PFSK-1 (cell line): Measurements from ENCODE around the gene PSMB7.

Experiments used
- SIN3A ChIP-seq: IDR thresholded peaks from 2 replicates; pipeline ENCODE4 v1.6.1; 2012; ENCODE audit warnings: mild to moderate bottlenecking, low read length, moderate library complexity, borderline replicate concordance; ENCODE audit not compliant: insufficient read depth
- TF ChIP-seq, protein P1 (sequence below), 2 experiments: IDR thresholded peaks; 2 replicates each; pipeline versions ENCODE4 v1.6.1 to v1.8.0; 2011 to 2012; ENCODE audit warnings: low read depth in 2 of 2, low read length in 2 of 2, control low read depth in 1 of 2, inconsistent platforms in 1 of 2, mild to moderate bottlenecking in 1 of 2, moderate library complexity in 1 of 2; ENCODE audit not compliant: insufficient read depth in 1 of 2

DNA sequence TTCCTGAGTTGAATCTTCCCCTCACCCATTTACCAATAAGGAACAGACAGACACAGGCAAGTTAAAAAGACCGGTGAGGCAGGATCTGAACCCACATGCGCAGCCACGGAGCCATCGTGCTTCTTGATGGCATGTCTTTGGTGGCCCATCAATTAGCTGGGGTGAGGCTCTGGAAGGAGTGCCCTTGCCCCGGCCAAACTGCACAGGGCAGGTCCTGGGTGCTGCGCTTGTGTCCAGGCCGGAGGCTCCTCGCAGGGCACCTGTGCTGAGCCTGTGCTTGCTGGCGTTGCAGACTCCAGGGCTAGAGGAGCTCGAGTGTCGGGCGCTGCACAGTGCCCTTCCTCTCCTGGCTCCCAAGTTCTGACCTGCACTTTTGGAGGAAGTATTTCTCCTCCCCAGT is 66.4 kb downstream of the PSMB7 start:
- TF ChIP-seq, protein P1, sequence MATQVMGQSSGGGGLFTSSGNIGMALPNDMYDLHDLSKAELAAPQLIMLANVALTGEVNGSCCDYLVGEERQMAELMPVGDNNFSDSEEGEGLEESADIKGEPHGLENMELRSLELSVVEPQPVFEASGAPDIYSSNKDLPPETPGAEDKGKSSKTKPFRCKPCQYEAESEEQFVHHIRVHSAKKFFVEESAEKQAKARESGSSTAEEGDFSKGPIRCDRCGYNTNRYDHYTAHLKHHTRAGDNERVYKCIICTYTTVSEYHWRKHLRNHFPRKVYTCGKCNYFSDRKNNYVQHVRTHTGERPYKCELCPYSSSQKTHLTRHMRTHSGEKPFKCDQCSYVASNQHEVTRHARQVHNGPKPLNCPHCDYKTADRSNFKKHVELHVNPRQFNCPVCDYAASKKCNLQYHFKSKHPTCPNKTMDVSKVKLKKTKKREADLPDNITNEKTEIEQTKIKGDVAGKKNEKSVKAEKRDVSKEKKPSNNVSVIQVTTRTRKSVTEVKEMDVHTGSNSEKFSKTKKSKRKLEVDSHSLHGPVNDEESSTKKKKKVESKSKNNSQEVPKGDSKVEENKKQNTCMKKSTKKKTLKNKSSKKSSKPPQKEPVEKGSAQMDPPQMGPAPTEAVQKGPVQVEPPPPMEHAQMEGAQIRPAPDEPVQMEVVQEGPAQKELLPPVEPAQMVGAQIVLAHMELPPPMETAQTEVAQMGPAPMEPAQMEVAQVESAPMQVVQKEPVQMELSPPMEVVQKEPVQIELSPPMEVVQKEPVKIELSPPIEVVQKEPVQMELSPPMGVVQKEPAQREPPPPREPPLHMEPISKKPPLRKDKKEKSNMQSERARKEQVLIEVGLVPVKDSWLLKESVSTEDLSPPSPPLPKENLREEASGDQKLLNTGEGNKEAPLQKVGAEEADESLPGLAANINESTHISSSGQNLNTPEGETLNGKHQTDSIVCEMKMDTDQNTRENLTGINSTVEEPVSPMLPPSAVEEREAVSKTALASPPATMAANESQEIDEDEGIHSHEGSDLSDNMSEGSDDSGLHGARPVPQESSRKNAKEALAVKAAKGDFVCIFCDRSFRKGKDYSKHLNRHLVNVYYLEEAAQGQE (IDR thresholded peaks at IDR 0.05; ENCODE audit: insufficient read depth in 1 of 2, low read depth in 2 of 2, low read length in 2 of 2) = no peak
- TF ChIP-seq SIN3A = no peak
